ENCODE data around the gene E2F2. TPM values are rescaled to one million over a fixed set of nuclear protein-coding genes. Genes with fewer than 3 reads are reported as not detected.

The E2F2 gene, protein sequence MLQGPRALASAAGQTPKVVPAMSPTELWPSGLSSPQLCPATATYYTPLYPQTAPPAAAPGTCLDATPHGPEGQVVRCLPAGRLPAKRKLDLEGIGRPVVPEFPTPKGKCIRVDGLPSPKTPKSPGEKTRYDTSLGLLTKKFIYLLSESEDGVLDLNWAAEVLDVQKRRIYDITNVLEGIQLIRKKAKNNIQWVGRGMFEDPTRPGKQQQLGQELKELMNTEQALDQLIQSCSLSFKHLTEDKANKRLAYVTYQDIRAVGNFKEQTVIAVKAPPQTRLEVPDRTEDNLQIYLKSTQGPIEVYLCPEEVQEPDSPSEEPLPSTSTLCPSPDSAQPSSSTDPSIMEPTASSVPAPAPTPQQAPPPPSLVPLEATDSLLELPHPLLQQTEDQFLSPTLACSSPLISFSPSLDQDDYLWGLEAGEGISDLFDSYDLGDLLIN
- 2.7 TPM for total RNA-seq

GRCh38 chr1:23530747-23531561 lies at the start of gene E2F2:
E2F2 (minus strand) TSS chr1:23531233; CDS start chr1:23530793, 440 bp downstream.
- Histone ChIP-seq H3K9me3 (ENCODE audit: low read depth, low read length) (no peaks in the 10 kb centered on the region), H3K27me3 (ENCODE audit: insufficient read depth, low read length) (no peaks in the 10 kb centered on the region), H3K4me1 (ENCODE audit: insufficient read depth, low read length) (peaks cover 98% of the 10 kb centered on the region), H3K4me3 (ENCODE audit: low read length) (peak within 1 kb of the TSS; percentile 53)

GRCh38 chr1:23578997-23579363 lies 47.9 kb upstream of the E2F2 start:
- Histone ChIP-seq H3K4me3 (ENCODE audit: low read length) (no peak overlapping the region), H3K9me3 (ENCODE audit: low read depth, low read length) (no peaks in the 10 kb centered on the region), H3K27me3 (ENCODE audit: insufficient read depth, low read length) (no peaks in the 10 kb centered on the region), H3K4me1 (ENCODE audit: insufficient read depth, low read length) (peaks cover 49% of the 10 kb centered on the region)

DNA sequence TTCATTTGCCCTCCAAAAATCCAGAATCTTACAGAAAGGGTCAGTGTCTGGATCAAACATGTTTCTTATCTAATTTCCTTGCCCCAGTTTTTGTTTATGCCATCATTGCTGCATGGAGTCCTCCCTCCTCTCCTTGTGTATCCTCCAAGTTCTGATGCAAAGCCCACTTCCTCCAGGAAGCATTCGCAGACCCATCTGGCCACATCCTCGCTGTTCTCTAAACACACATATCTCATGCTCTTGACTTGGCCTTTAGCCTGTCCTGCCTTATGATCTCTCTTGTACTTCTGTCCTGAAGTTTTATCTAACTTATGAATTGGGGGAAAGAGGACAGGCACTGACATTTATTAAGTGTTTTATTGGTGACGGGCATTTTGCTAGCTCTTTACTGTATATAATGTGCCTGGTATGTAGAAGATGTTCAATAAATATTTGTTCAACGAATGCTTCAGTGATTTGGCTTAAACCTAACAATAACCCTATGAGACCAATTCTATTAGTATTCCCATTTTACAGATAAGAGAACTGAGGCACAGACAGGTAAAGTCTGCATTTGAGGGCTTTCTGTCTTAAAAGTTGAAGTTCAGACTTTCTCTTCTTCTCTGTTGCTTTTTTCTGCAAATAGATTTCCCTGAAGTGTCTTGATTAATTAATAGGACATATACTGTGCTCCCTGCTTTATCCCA lies 47.4 kb upstream of the E2F2 start:
- H3K9me3 ChIP-seq (ENCODE audit: low read depth, low read length), result no peaks in the 10 kb centered on the region
- peaks cover 49% of the 10 kb centered on the region for H3K4me1 ChIP-seq (ENCODE audit: insufficient read depth, low read length)
- no peaks in the 10 kb centered on the region for H3K27me3 ChIP-seq (ENCODE audit: insufficient read depth, low read length)
- H3K4me3 ChIP-seq (ENCODE audit: low read length), result no peak overlapping the region

DNA sequence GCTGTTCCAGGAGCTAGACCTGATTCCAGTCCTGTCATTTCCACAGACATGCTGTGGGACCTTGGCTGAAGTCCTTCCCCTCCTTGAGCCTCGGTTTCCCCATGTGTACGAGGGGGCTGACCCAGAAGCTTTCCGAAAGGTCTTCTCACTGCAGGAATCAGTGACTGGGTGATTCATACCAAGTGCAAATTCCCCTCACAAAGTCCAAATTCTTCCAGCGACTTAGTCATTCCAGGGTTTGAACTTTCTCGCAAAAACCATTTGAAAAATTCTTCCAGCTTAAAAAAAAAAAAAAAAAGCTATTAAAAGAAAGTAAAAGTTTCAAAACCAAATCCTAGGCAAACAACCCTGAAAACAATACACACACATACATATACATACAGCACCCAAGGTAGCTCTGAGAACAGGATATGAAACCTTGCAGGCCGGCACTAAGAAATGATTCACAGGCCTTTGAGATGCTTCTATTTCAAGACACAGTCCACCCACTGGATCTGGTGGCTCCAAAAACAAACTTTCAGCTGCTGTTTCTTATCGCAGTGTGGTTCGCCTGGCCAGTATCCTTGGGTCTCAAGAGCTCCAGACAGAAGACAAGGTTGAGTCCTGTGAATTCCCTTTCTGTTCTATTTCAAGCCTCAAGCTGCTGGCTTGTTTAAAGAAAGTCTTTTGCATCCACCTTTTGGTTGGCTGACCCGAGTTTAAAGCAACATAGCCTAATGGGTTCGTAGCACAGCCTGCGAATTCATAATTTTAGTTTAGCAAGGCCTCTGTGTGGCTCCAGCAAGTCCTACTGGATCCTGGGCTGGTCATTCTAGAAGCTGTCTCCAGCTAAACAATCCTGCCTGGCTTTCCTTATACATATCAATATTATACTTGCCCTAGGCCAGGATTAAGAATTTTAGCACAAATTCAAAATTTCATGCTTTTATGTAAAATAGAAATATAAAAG lies 46.3 kb upstream of the E2F2 start:
- Histone ChIP-seq H3K4me3 (ENCODE audit: low read length) (no peak overlapping the region), H3K27me3 (ENCODE audit: insufficient read depth, low read length) (no peaks in the 10 kb centered on the region), H3K4me1 (ENCODE audit: insufficient read depth, low read length) (peaks cover 49% of the 10 kb centered on the region)

GRCh38 chr1:23576338-23577055 lies 45.5 kb upstream of the E2F2 start:
- H3K9me3 ChIP-seq (ENCODE audit: low read depth, low read length), result no peaks in the 10 kb centered on the region
- H3K4me1 ChIP-seq (ENCODE audit: insufficient read depth, low read length), result peaks cover 49% of the 10 kb centered on the region
- H3K4me3 ChIP-seq (ENCODE audit: low read length), result no peak overlapping the region
- no peaks in the 10 kb centered on the region for H3K27me3 ChIP-seq (ENCODE audit: insufficient read depth, low read length)

More for the DNA sequence above, 46.3 kb upstream of the E2F2 start:
- no peaks in the 10 kb centered on the region for H3K9me3 ChIP-seq (ENCODE audit: low read depth, low read length)

- peaks cover 49% of the 10 kb centered on the region for H3K4me1 ChIP-seq (ENCODE audit: insufficient read depth, low read length)
- no peak overlapping the region for H3K4me3 ChIP-seq (ENCODE audit: low read length)
- H3K27me3 ChIP-seq (ENCODE audit: insufficient read depth, low read length), result peaks cover 3% of the 10 kb centered on the region
- no peaks in the 10 kb centered on the region for H3K9me3 ChIP-seq (ENCODE audit: low read depth, low read length)
These were observed 44.3 kb upstream of the E2F2 start for GRCh38 chr1:23575226-23575810.

DNA sequence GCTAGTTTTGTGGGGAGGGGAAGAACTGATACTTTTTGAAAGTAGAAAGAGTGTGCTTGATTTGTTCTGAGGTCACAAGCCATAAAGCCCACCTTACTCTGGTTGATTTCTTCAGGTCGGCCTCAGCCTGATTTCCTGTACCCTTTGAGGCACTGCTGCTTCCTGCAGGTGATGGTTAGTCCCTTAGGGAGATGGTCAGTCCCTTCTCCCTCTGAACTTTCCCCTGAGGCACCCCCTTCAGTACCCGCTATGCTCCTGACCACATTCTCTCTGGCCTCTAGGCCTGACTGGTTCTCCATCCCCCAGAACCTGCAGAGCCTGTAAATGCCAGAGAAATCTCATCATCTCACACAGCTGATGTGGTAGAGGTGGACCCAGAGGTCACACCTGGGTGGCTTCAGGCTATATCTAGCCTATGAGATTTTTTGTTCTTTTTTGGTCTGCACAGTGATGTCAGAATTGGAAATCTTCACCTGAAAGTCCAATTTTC lies 43.3 kb upstream of the E2F2 start:
- no peak overlapping the region for H3K4me3 ChIP-seq (ENCODE audit: low read length)
- no peaks in the 10 kb centered on the region for H3K9me3 ChIP-seq (ENCODE audit: low read depth, low read length)
- H3K4me1 ChIP-seq (ENCODE audit: insufficient read depth, low read length), result peaks cover 48% of the 10 kb centered on the region
- H3K27me3 ChIP-seq (ENCODE audit: insufficient read depth, low read length), result peaks cover 13% of the 10 kb centered on the region

GRCh38 chr1:23573574-23574182 lies 42.6 kb upstream of the E2F2 start:
- Histone ChIP-seq H3K4me3 (ENCODE audit: low read length) (no peak overlapping the region), H3K4me1 (ENCODE audit: insufficient read depth, low read length) (peaks cover 42% of the 10 kb centered on the region), H3K27me3 (ENCODE audit: insufficient read depth, low read length) (peaks cover 19% of the 10 kb centered on the region), H3K9me3 (ENCODE audit: low read depth, low read length) (no peaks in the 10 kb centered on the region)

GRCh38 chr1:23571465-23571864 lies 40.4 kb upstream of the E2F2 start:
- peaks cover 25% of the 10 kb centered on the region for H3K27me3 ChIP-seq (ENCODE audit: insufficient read depth, low read length)
- H3K4me1 ChIP-seq (ENCODE audit: insufficient read depth, low read length), result peaks cover 34% of the 10 kb centered on the region
- H3K4me3 ChIP-seq (ENCODE audit: low read length), result no peak overlapping the region
- no peaks in the 10 kb centered on the region for H3K9me3 ChIP-seq (ENCODE audit: low read depth, low read length)

GRCh38 chr1:23570001-23570691 lies 39.1 kb upstream of the E2F2 start:
- Histone ChIP-seq H3K4me3 (ENCODE audit: low read length) (no peak overlapping the region), H3K9me3 (ENCODE audit: low read depth, low read length) (no peaks in the 10 kb centered on the region), H3K4me1 (ENCODE audit: insufficient read depth, low read length) (peaks cover 24% of the 10 kb centered on the region), H3K27me3 (ENCODE audit: insufficient read depth, low read length) (peaks cover 25% of the 10 kb centered on the region)

DNA sequence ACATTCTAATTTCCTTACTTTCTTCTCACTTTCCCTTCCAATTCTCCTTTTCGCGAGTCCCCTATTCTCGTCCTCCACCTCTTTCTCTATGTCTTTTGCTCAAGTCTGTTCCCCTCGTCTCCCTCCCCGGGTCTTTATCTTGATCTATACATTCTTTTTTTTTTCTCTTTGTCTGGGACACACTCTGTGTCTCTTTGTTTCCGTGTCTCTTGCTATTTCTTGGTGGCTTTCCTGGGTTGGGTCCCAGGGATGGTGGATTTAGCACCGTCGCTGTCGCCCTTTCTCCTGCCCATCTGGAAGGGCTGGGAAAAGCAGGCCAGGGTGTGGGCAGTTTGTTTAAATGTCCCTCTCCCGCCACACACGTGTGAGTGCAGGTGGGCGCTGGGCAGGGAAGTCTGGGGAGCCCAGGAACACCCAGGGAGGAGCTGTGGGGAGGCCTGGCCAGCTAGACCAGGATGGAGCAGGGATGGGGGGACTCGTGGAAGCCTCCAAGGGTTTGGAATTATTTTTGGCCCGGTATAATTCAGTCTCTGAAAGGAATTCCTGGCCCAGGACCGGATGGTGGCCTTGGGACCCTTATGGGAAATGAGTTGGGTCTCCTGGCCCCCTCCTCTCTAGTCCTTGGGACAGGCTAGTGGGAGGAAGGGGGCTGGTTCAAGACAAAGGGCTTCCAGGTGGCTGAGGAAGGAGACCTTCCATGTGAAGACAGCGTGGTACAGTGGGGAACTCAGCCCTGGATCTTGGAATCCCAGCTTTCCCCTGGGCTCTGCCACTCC lies 37.8 kb upstream of the E2F2 start:
- Histone ChIP-seq H3K4me3 (ENCODE audit: low read length) (no peak overlapping the region), H3K4me1 (ENCODE audit: insufficient read depth, low read length) (peaks cover 14% of the 10 kb centered on the region), H3K9me3 (ENCODE audit: low read depth, low read length) (no peaks in the 10 kb centered on the region), H3K27me3 (ENCODE audit: insufficient read depth, low read length) (peaks cover 30% of the 10 kb centered on the region)

DNA sequence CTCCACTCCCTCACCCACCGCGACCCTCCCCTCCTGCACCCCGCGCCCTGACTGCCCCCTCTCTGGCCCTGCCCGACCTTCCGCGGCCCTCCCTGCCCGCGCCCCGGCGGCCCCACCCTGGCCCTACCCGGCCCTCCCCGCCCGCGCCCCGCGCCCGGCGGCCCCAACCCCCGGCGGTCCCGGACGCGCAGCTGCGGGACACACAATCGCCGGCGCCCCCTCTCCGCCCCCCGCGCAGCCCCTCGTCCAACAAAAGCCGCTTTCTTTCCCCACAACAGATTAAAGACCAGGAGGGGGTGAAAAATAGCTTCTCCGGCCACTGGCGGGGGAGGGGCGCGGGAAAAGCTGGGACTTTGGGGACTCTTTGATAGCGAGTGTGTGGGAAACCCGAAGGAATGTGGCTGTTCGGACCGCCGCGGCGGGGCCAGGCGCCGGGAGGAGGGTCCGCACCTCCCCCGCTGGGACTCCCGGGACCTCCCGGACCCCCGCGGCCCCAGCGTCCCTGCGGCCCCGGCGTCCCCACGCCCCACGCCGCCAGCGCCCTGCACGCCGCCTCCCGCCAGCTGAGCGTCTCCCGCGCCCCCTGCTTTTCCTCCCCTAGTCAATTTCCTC lies 37.1 kb upstream of the E2F2 start:
- Histone ChIP-seq H3K9me3 (ENCODE audit: low read depth, low read length) (no peaks in the 10 kb centered on the region), H3K27me3 (ENCODE audit: insufficient read depth, low read length) (peaks cover 37% of the 10 kb centered on the region), H3K4me1 (ENCODE audit: insufficient read depth, low read length) (peaks cover 14% of the 10 kb centered on the region), H3K4me3 (ENCODE audit: low read length) (peak overlapping the region; percentile 20)

Data from mononuclear cell (primary cell).